RWPE2 (cell line): ENCODE measurements around the gene TLE2.

Experiments used
- ATAC-seq: fragments of 200-7000 bp; cut with Tn5 transposase; 3 replicates; pipeline ENCODE4 v1.9.1; 2021; ENCODE audit warnings: low read depth
- DNase-seq: peaks from one replicate; pipeline ENCODE4 v3.0.0-alpha.2; 2020; ENCODE audit warnings: low spot score
- H3K27ac ChIP-seq: fragments of 450-650 bp; 2 replicates; pipeline ENCODE4 v1.5.1; 2017; ENCODE audit warnings: mild to moderate bottlenecking; ENCODE audit not compliant: poor library complexity, severe bottlenecking
- H3K27me3 ChIP-seq: fragments of 250-450 bp; sonication (Bioruptor Pico); 2 replicates; pipeline ENCODE4 v1.5.1; 2021; ENCODE audit warnings: mild to moderate bottlenecking, moderate library complexity; ENCODE audit not compliant: insufficient read depth, poor library complexity, severe bottlenecking
- H3K36me3 ChIP-seq: fragments of 250-450 bp; sonication (Bioruptor Pico); 2 replicates; pipeline ENCODE4 v1.5.1; 2020; ENCODE audit warnings: low read depth, mild to moderate bottlenecking, moderate library complexity
- H3K4me1 ChIP-seq: fragments of 250-450 bp; sonication (Bioruptor Pico); 2 replicates; pipeline ENCODE4 v1.5.1; 2021; ENCODE audit warnings: mild to moderate bottlenecking, moderate library complexity; ENCODE audit not compliant: insufficient read depth, poor library complexity, severe bottlenecking
- H3K4me3 ChIP-seq: fragments of 250-450 bp; sonication (Bioruptor Pico); 2 replicates; pipeline ENCODE4 v1.5.1; 2021; ENCODE audit warnings: mild to moderate bottlenecking, moderate library complexity; ENCODE audit not compliant: severe bottlenecking
- H3K9me3 ChIP-seq: fragments of 250-450 bp; sonication (Bioruptor Pico); 2 replicates; pipeline ENCODE4 v1.5.1; 2021; ENCODE audit warnings: mild to moderate bottlenecking, moderate library complexity; ENCODE audit not compliant: severe bottlenecking
- TF ChIP-seq, protein P1 (sequence below): fragments of 450-650 bp; IDR thresholded peaks from one replicate; pipeline ENCODE4 v1.5.1; 2017; ENCODE audit warnings: mild to moderate bottlenecking, moderate library complexity; ENCODE audit not compliant: poor library complexity, severe bottlenecking

The TLE2 gene

DNA sequence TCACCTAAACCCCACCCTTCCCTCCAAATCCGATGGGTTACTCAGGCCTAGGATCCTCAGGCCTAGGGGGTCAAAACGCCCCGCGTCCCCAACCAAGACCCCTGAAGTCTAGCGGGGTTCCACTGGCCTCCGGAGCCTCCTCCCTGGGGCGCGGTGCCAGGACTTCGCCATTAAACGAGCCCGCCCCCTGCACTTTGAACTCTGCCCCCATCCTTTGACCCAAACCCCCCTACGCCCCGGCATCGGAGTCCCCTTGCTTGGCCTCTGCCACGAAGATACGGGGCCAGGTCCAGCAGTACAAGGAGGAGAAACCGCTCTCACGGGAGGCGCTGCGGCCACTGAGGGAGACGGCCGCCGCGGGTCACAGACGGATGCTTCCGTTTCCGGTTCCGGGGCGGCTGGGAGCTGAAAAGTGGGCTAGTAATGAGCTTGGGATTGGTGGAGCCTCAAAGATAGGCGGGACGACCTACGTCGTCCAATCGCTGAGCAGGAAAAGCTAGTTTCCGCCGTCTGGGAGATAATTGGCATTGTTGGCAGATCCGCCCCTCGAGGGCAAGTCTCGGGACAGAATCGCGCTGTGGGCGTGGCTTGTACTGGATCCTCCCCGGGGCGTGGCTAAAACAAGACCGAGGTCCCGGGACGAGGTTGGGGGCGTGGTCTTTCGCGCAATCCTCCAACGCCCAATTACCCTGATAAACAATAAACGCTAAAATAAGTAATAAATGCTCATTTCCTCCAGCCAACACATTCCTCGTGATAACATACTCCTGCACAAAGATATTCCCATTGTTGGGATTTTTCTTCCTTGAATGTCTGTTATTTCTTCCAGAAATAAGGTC, 78.6 kb downstream of the TLE2 start:
- peak; percentile 93 for ATAC-seq
- Histone ChIP-seq H3K27ac (peak overlapping the region; percentile 62), H3K27me3 (no peaks in the 10 kb centered on the region)

DNA sequence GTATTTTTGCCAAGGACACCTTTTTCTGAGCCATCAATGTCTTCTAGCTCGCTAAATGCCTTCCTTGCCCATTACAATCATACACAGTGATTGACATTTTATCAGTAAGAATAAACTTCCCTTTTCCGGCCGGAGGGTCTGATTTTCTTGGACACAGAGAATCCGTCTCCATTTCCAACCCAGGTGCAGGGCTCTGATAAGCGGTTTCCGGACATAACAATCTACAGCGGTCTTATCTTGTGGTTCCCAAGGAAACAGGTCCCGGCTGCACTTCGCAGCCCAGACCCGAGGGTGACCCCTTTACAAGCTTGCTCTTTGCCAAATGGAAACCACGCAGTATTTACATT, 79.2 kb downstream of the TLE2 start:
- ATAC-seq (no peak), DNase-seq (no peak)
- Histone ChIP-seq H3K27me3 (no peaks in the 10 kb centered on the region), H3K27ac (peak overlapping the region; percentile 62), H3K4me1 (peaks cover 3% of the 10 kb centered on the region), H3K4me3 (peak overlapping the region; percentile 64), H3K9me3 (no peaks in the 10 kb centered on the region), H3K36me3 (no peaks in the 10 kb centered on the region)
- TF ChIP-seq, protein P1, sequence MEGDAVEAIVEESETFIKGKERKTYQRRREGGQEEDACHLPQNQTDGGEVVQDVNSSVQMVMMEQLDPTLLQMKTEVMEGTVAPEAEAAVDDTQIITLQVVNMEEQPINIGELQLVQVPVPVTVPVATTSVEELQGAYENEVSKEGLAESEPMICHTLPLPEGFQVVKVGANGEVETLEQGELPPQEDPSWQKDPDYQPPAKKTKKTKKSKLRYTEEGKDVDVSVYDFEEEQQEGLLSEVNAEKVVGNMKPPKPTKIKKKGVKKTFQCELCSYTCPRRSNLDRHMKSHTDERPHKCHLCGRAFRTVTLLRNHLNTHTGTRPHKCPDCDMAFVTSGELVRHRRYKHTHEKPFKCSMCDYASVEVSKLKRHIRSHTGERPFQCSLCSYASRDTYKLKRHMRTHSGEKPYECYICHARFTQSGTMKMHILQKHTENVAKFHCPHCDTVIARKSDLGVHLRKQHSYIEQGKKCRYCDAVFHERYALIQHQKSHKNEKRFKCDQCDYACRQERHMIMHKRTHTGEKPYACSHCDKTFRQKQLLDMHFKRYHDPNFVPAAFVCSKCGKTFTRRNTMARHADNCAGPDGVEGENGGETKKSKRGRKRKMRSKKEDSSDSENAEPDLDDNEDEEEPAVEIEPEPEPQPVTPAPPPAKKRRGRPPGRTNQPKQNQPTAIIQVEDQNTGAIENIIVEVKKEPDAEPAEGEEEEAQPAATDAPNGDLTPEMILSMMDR: no peak

More for the DNA sequence above, 78.6 kb downstream of the TLE2 start:
- peaks cover 3% of the 10 kb centered on the region for H3K4me1 ChIP-seq
- DNase-seq: peak; percentile 98
- TF ChIP-seq, protein P1: no peak
- peak overlapping the region; percentile 64 for H3K4me3 ChIP-seq
- H3K36me3 ChIP-seq: no peaks in the 10 kb centered on the region
- no peaks in the 10 kb centered on the region for H3K9me3 ChIP-seq
